Measurements from ENCODE around the gene LAMC3.

The LAMC3 gene

DNA sequence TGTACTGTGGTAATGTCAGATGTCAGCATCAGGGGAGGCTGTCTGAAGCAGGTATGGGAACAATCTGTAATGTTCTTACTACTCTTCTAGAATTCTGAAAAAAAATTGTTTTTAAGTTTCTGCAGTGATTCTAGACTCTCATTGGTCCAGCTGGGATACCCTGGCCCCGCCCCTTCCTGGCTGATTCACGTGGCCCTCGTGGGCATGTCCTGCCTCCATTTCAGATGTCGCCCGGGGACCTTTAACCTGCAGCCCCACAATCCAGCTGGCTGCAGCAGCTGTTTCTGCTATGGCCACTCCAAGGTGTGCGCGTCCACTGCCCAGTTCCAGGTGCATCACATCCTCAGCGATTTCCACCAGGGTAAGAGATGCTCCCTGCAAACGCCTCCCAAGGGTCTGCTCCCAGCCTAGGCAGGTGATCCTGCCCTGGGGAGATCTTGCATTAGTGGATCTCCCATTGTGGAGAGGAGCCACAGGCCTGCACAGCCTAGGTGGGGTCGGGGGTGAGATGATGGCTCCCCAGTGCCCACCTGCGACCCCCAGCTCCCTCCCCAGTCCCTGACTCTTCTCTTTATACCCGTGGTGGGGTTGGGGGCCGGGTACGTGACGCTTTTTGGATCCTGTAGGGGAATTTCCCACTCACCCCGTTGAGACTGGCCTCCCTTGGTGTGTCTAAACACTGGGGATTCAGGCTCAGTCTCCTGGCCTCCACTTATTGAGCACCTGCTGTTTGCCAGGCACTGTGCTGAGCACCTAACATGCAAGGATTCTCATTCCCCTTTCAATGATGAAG, 36.5 kb downstream of the LAMC3 start:
- no peak for DNase-seq (ENCODE audit: low spot score)

DNA sequence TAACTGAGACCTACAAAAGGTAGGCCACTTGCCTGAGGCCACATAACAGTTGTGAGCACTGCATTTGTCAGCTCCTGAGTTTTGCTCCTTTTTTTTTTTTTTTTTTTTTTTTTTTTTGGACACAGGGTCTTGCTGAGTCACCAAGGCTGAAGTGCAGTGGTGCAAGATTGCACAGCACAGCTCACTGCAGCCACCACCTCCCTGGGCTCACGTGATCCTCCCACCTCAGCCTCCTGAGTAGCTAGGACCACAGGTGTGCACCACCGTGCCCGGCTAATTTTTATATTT, 37.1 kb downstream of the LAMC3 start:
- no peak for DNase-seq (ENCODE audit: low spot score)

- peak; percentile 64 for DNase-seq (ENCODE audit: low spot score)
These were observed 37.7 kb downstream of the LAMC3 start for GRCh38 chr9:131046581-131047202.

DNA sequence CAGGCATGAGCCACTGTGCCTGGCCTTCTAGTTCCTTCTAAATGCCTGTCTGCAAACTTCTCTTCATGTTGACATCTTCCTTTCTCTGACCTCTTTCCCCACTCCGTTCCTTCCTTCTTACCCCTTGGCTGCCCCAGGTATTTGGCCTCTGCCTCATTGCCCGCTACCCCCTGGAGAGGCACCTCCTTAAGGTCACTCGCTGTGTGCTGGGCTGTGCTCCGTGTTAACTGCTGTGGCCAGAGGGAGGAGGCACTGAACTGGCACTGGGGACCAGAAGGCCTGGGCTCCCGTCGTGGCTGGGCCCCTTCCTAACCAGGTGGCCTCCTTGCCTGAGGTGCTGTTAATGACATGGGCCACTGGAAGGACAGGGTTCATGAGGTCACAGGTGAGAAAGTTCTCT, 39.4 kb downstream of the LAMC3 start:
- peak; percentile 19 for DNase-seq (ENCODE audit: low spot score)

GRCh38 chr9:131048820-131049219, 39.8 kb downstream of the LAMC3 start:
- DNase-seq (ENCODE audit: low spot score), result no peak

DNA sequence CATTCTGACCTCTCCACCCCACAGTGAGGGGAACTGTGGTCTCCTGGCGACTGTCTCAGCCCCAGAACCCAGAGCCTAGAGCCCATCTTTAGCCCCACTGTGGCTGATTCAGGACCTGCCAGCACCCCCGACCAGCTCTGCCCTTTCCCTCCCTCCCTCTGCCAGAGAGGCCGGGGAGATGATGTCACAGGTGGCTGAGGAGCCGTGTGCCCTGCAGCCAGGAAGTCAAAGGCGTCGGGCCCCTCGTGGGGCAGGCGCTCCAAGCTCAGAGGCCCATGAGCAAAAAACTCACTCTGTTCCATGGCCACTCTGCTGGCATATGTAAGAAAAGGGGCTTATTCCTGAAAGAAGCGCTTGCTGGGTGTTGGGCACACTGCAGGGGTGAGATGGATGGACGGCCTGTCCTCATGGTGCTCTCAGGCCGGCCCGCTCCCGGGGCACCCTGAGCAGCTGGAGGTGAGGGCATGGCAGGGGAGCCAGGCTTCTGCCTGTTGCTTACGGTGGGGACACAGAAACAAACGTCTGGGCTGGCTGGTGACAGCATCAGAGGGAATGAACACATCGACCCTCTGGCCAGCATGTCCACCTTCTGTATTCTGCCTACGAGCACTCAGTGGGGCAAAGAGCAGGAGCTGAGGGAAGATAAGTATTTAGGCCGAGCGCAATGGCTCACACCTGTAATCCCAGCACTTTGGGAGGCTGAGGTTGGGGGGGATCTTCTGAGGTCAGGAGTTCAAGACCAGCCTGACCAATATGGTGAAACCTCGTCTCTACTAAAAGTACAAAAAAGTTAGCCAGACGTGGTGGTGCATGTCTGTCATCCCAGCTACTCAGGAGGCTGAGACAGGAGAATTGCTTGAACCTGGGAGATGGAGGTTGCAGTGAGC, 41.1 kb downstream of the LAMC3 start:
- DNase-seq (ENCODE audit: low spot score), result no peak

DNA sequence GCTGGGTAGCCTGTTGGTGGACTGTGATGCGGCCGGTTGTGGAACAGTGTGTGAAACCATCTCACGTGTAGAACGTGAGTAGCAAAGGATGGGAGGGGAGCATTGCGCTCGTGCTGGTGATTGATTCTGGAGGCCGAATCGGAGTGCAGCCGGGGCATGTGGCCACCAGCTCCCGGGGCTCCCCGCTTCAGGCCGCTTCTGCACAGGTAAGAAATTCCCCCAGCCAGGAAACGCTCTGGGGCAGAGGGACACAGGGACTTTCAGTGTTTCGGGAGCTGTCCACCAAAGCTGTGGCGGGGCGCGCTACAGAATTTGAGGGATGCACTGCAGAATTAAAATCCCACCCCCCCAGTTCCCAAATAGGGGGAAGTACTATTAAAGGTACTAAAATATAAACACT, 41.9 kb downstream of the LAMC3 start:
- no peak for DNase-seq (ENCODE audit: low spot score)

DNA sequence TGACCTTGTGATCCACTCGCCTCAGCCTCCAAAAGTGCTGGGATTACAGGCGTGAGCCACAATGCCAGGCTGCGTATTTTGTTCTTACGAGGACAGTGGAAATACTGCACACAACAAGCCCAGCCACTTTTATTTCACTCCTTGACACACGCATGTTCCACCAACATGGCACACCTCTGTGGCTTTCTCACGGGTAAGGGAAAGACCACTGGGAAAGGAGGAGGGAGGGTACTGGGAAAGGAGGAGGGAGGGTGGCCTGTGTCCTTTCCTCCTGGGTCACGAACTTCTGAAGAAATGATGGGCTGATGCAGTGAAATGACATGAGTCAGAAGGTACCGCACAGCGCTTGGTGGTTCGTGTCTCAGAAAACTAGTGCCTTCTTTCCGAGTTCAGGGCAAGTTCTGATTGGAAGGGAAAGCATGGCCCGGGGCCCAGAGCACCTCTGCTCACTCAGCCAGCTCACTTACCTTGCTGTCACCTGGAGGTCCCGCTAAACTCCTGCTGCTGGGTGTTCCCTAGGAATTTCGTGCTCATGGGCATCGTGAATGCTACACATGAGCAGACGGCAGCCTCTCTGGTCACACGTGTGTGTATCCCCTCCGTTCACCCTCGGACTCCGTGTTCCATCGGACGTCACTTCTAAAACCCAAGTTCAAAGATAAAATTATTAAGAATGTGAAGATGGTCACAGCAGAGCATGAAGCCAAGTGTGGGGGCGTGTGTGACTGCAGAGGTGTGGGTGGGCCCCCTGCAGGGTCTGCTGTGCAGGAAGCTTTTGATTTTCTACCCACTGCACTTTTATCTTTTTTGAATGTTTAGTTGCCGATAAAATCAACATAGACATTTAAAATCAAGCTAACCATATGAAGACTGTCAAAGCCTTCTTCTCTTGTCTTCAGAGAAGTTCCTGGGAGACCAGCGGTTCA, 42.9 kb downstream of the LAMC3 start:
- peak; percentile 38 for DNase-seq (ENCODE audit: low spot score)

- no peak for DNase-seq (ENCODE audit: low spot score)
These were observed 44.9 kb downstream of the LAMC3 start for GRCh38 chr9:131053896-131054295.

DNA sequence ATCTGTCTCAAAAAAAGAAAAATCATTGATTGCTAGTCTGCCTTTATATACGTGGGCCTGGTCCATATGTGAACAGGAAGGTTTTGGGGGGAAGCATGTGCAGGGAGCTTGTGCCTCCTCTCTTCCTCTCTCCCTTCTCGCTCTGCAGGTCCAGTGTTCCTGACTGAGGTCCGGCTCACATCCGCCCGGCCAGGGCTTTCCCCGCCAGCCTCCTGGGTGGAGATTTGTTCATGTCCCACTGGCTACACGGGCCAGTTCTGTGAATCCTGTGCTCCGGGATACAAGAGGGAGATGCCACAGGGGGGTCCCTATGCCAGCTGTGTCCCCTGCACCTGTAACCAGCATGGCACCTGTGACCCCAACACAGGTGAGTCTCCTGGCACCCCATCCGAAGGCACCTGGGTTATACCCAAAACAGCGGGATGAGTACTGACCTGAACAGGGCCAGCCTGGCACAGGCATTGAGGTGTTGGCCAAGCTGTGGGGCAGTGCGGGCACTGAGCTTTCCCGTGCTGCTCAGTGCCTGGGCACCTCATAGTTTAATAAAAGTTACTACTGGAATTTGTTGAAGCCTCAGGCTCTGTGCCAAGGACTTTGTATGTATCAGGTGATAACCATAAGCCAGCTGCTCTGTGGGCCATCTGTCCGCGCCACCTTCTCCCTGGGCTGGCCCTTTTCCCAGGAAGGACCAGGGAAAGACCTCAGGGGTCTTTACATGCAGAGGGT, 48.0 kb downstream of the LAMC3 start:
- no peak for DNase-seq (ENCODE audit: low spot score)

- no peak for DNase-seq (ENCODE audit: low spot score)
These were observed 52.1 kb downstream of the LAMC3 start for GRCh38 chr9:131060900-131061630.

DNA sequence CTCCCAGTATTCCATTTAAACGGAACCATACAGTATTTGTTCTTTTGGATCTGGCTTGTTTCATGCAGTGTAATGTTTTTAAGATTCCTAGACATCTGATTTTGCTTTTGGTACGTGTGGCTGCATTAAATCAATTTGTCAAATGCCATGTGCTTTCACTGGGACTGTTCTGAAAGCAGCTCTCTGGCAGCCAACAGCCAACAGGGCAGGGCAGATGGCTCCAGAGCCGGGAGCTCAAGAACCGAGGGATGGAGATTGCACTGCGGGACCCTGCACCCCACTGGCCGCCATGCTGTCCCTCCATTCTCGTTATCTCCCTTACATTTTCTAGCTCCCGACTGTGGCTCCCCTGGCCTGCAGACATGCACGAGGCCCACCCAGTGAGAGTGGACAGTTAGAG, 54.0 kb downstream of the LAMC3 start:
- no peak for DNase-seq (ENCODE audit: low spot score)

DNA sequence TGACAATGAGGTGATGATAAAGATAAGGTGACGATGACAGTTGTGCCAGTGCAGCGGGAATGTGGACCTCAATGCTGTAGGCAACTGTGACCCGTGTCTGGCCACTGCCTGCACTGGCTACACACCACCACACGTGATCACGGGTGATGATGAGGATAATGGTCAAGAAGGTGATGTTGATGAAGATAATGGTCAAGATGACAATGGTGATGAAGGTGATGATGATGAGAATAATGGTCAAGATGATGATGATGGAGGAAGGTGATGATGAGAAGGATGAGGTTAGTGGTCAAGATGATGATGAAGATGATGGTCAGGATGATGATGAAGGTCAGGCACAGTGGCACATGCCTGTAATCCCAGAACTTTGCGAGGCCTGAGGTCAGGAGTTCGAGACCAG, 56.6 kb downstream of the LAMC3 start:
- no peak for DNase-seq (ENCODE audit: low spot score)

DNA sequence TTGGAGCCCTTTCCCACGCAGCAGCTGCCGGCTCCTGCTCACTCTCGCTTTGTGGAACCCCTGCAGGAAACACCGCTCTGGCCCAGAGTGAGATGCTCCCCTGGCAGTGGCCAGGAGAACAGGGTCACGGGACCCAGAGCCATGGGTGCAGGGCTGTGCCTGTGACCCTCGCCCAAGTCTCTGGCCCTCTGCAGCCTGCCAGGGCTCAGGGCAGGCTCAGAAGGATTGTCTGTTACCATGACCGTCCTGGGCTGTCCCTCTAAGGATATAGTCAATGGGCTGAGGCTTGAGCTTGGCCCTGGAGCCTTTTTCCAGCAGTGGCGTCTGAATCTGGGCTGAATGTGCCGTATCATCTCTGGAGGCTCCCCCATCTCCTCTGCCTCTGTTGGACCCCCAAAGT, 58.7 kb downstream of the LAMC3 start:
- no peak for DNase-seq (ENCODE audit: low spot score)

- DNase-seq (ENCODE audit: low spot score), result no peak
These were observed 59.3 kb downstream of the LAMC3 start for GRCh38 chr9:131068076-131068816.

- no peak for DNase-seq (ENCODE audit: low spot score)
These were observed 60.7 kb downstream of the LAMC3 start for GRCh38 chr9:131069699-131070098.

- no peak for DNase-seq (ENCODE audit: low spot score)
These were observed 63.3 kb downstream of the LAMC3 start for GRCh38 chr9:131072107-131072870.

DNA sequence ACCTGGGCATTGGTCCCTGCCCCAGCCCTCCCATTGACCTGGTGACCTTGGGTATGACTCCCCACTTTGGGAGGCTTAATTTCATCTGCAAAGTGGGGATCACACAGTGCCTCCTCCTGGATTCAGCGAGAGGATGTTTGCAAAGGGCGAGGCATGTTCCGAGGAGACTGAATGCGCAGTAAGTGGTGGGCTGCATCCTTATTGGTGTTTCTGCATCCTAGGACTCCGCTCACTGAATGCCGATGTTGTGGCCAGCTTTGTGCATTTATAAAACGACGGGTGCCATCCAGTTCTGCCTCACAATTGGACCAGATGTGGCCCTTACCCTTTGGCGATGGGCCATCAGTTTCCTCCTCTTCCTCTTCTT, 63.9 kb downstream of the LAMC3 start:
- no peak for DNase-seq (ENCODE audit: low spot score)

Measured in kidney tubule cell (primary cell).